ENCODE results near the gene WNT2B. TPM values are rescaled to one million over a fixed set of nuclear protein-coding genes. Genes with fewer than 3 reads are reported as not detected.

The WNT2B gene
- total and polyA plus RNA-seq, 4 donors: 2.5 to 15.8 (median 4.3) TPM

GRCh38 chr1:112524986-112525385 lies 16.2 kb downstream of the WNT2B start:
- ATAC-seq (ENCODE audit: low FRiP score) (no peak), DNase-seq (no peak)
- no peaks in the 10 kb centered on the region for H3K27me3 ChIP-seq (ENCODE audit: control insufficient read depth in 1 of 2, insufficient read depth in 2 of 2, low read length in 1 of 2)
- no peak overlapping the region for H3K4me3 ChIP-seq (ENCODE audit: low read length in 2 of 2)
- H3K27ac ChIP-seq (ENCODE audit: low read depth in 1 of 2, low read length in 2 of 2): no peak overlapping the region
- H3K4me1 ChIP-seq (ENCODE audit: control insufficient read depth in 1 of 2, insufficient read depth in 2 of 2, low read length in 2 of 2): no peaks in the 10 kb centered on the region
- H3K9me3 ChIP-seq (ENCODE audit: control insufficient read depth, low read length): no peaks in the 10 kb centered on the region
- intact Hi-C loops (cut with DNase I): no loop called here
- H3K36me3 ChIP-seq (ENCODE audit: control insufficient read depth in 1 of 2, insufficient read depth in 2 of 2, low read length in 1 of 2): peaks cover 3 to 7% of the 10 kb centered on the region in 2 donors
- 76 to 91% methylated on average over 1 of the region's 1 CpG for WGBS, 2 donors

GRCh38 chr1:112527266-112528010 lies 18.7 kb downstream of the WNT2B start:
- no peaks in the 10 kb centered on the region for H3K9me3 ChIP-seq (ENCODE audit: control insufficient read depth, low read length)
- no peaks in the 10 kb centered on the region for H3K27me3 ChIP-seq (ENCODE audit: control insufficient read depth in 1 of 2, insufficient read depth in 2 of 2, low read length in 1 of 2)
- no peak for ATAC-seq (ENCODE audit: low FRiP score)
- H3K36me3 ChIP-seq (ENCODE audit: control insufficient read depth in 1 of 2, insufficient read depth in 2 of 2, low read length in 1 of 2): peaks cover 3 to 9% of the 10 kb centered on the region in 2 donors
- no peak for DNase-seq
- intact Hi-C loops (cut with DNase I): no loop called here
- no peak overlapping the region for H3K27ac ChIP-seq (ENCODE audit: low read depth in 1 of 2, low read length in 2 of 2)
- WGBS, 2 donors: 46 to 48% methylated on average over 4 of the region's 4 CpGs
- H3K4me1 ChIP-seq (ENCODE audit: control insufficient read depth in 1 of 2, insufficient read depth in 2 of 2, low read length in 2 of 2): no peaks in the 10 kb centered on the region
- no peak overlapping the region for H3K4me3 ChIP-seq (ENCODE audit: low read length in 2 of 2)

GRCh38 chr1:112528076-112528475 lies 19.3 kb downstream of the WNT2B start:
- H3K36me3 ChIP-seq (ENCODE audit: control insufficient read depth in 1 of 2, insufficient read depth in 2 of 2, low read length in 1 of 2): peaks cover 3 to 9% of the 10 kb centered on the region in 2 donors
- no peaks in the 10 kb centered on the region for H3K27me3 ChIP-seq (ENCODE audit: control insufficient read depth in 1 of 2, insufficient read depth in 2 of 2, low read length in 1 of 2)
- DNase-seq: no peak
- no peak for ATAC-seq (ENCODE audit: low FRiP score)
- H3K4me3 ChIP-seq (ENCODE audit: low read length in 2 of 2): no peak overlapping the region
- intact Hi-C loops (cut with DNase I): no loop called here
- no peaks in the 10 kb centered on the region for H3K9me3 ChIP-seq (ENCODE audit: control insufficient read depth, low read length)
- no peak overlapping the region for H3K27ac ChIP-seq (ENCODE audit: low read depth in 1 of 2, low read length in 2 of 2)
- no peaks in the 10 kb centered on the region for H3K4me1 ChIP-seq (ENCODE audit: control insufficient read depth in 1 of 2, insufficient read depth in 2 of 2, low read length in 2 of 2)

GRCh38 chr1:112529301-112529700 lies 20.5 kb downstream of the WNT2B start:
- no peaks in the 10 kb centered on the region for H3K4me1 ChIP-seq (ENCODE audit: control insufficient read depth in 1 of 2, insufficient read depth in 2 of 2, low read length in 2 of 2)
- no peak overlapping the region for H3K27ac ChIP-seq (ENCODE audit: low read depth in 1 of 2, low read length in 2 of 2)
- H3K27me3 ChIP-seq (ENCODE audit: control insufficient read depth in 1 of 2, insufficient read depth in 2 of 2, low read length in 1 of 2): no peaks in the 10 kb centered on the region
- DNase-seq: no peak
- H3K36me3 ChIP-seq (ENCODE audit: control insufficient read depth in 1 of 2, insufficient read depth in 2 of 2, low read length in 1 of 2): peaks cover 3 to 9% of the 10 kb centered on the region in 2 donors
- intact Hi-C loops (cut with DNase I): no loop called here
- H3K9me3 ChIP-seq (ENCODE audit: control insufficient read depth, low read length): no peaks in the 10 kb centered on the region
- ATAC-seq (ENCODE audit: low FRiP score): no peak
- no peak overlapping the region for H3K4me3 ChIP-seq (ENCODE audit: low read length in 2 of 2)

- no peak for ATAC-seq (ENCODE audit: low FRiP score)
Observed at GRCh38 chr1:112530832-112531231, 22.1 kb downstream of the WNT2B start.

GRCh38 chr1:112532064-112532463 lies 23.3 kb downstream of the WNT2B start:
- intact Hi-C loops (cut with DNase I): no loop called here
- H3K4me1 ChIP-seq (ENCODE audit: control insufficient read depth in 1 of 2, insufficient read depth in 2 of 2, low read length in 2 of 2): no peaks in the 10 kb centered on the region
- no peaks in the 10 kb centered on the region for H3K27me3 ChIP-seq (ENCODE audit: control insufficient read depth in 1 of 2, insufficient read depth in 2 of 2, low read length in 1 of 2)
- no peak overlapping the region for H3K4me3 ChIP-seq (ENCODE audit: low read length in 2 of 2)
- ATAC-seq (ENCODE audit: low FRiP score) (no peak), DNase-seq (no peak)
- no peaks in the 10 kb centered on the region for H3K9me3 ChIP-seq (ENCODE audit: control insufficient read depth, low read length)
- 60 to 82% methylated on average over 4 of the region's 4 CpGs for WGBS, 2 donors
- H3K27ac ChIP-seq (ENCODE audit: low read depth in 1 of 2, low read length in 2 of 2): no peak overlapping the region
- peaks cover 3 to 5% of the 10 kb centered on the region in 2 donors for H3K36me3 ChIP-seq (ENCODE audit: control insufficient read depth in 1 of 2, insufficient read depth in 2 of 2, low read length in 1 of 2)

More at GRCh38 chr1:112530832-112531231, 22.1 kb downstream of the WNT2B start:
- Histone ChIP-seq H3K9me3 (ENCODE audit: control insufficient read depth, low read length) (no peaks in the 10 kb centered on the region), H3K4me3 (ENCODE audit: low read length in 2 of 2) (no peak overlapping the region), H3K4me1 (ENCODE audit: control insufficient read depth in 1 of 2, insufficient read depth in 2 of 2, low read length in 2 of 2) (no peaks in the 10 kb centered on the region), H3K27me3 (ENCODE audit: control insufficient read depth in 1 of 2, insufficient read depth in 2 of 2, low read length in 1 of 2) (no peaks in the 10 kb centered on the region), H3K36me3 (ENCODE audit: control insufficient read depth in 1 of 2, insufficient read depth in 2 of 2, low read length in 1 of 2) (peaks cover 3 to 7% of the 10 kb centered on the region in 2 donors), H3K27ac (ENCODE audit: low read depth in 1 of 2, low read length in 2 of 2) (no peak overlapping the region)
- no peak for DNase-seq
- intact Hi-C loops (cut with DNase I): no loop called here

GRCh38 chr1:112533029-112533428 lies 24.3 kb downstream of the WNT2B start:
- no peak overlapping the region for H3K27ac ChIP-seq (ENCODE audit: low read depth in 1 of 2, low read length in 2 of 2)
- WGBS, 2 donors: 51 to 69% methylated on average over 6 of the region's 6 CpGs
- intact Hi-C loops (cut with DNase I): no loop called here
- no peaks in the 10 kb centered on the region for H3K4me1 ChIP-seq (ENCODE audit: control insufficient read depth in 1 of 2, insufficient read depth in 2 of 2, low read length in 2 of 2)
- H3K36me3 ChIP-seq (ENCODE audit: control insufficient read depth in 1 of 2, insufficient read depth in 2 of 2, low read length in 1 of 2): peaks cover 0 to 2% of the 10 kb centered on the region in 2 donors
- H3K27me3 ChIP-seq (ENCODE audit: control insufficient read depth in 1 of 2, insufficient read depth in 2 of 2, low read length in 1 of 2): no peaks in the 10 kb centered on the region
- no peak for ATAC-seq (ENCODE audit: low FRiP score)
- no peak overlapping the region for H3K4me3 ChIP-seq (ENCODE audit: low read length in 2 of 2)
- no peak for DNase-seq
- H3K9me3 ChIP-seq (ENCODE audit: control insufficient read depth, low read length): no peaks in the 10 kb centered on the region

GRCh38 chr1:112536561-112536960 lies 27.8 kb downstream of the WNT2B start:
- 8 to 12% methylated on average over 2 of the region's 2 CpGs for WGBS, 2 donors
- no peak overlapping the region for H3K4me3 ChIP-seq (ENCODE audit: low read length in 2 of 2)
- no peaks in the 10 kb centered on the region for H3K9me3 ChIP-seq (ENCODE audit: control insufficient read depth, low read length)
- DNase-seq: no peak
- no peaks in the 10 kb centered on the region for H3K27me3 ChIP-seq (ENCODE audit: control insufficient read depth in 1 of 2, insufficient read depth in 2 of 2, low read length in 1 of 2)
- no peak overlapping the region for H3K27ac ChIP-seq (ENCODE audit: low read depth in 1 of 2, low read length in 2 of 2)
- ATAC-seq (ENCODE audit: low FRiP score): no peak
- H3K4me1 ChIP-seq (ENCODE audit: control insufficient read depth in 1 of 2, insufficient read depth in 2 of 2, low read length in 2 of 2): peaks cover 0 to 4% of the 10 kb centered on the region in 2 donors
- peaks cover 0 to 2% of the 10 kb centered on the region in 2 donors for H3K36me3 ChIP-seq (ENCODE audit: control insufficient read depth in 1 of 2, insufficient read depth in 2 of 2, low read length in 1 of 2)
- intact Hi-C loops (cut with DNase I): no loop called here

GRCh38 chr1:112537456-112537855 lies 28.7 kb downstream of the WNT2B start:
- no peaks in the 10 kb centered on the region for H3K27me3 ChIP-seq (ENCODE audit: control insufficient read depth in 1 of 2, insufficient read depth in 2 of 2, low read length in 1 of 2)
- no peak overlapping the region for H3K27ac ChIP-seq (ENCODE audit: low read depth in 1 of 2, low read length in 2 of 2)
- no peak for DNase-seq
- H3K4me1 ChIP-seq (ENCODE audit: control insufficient read depth in 1 of 2, insufficient read depth in 2 of 2, low read length in 2 of 2): peaks cover 0 to 4% of the 10 kb centered on the region in 2 donors
- intact Hi-C loops (cut with DNase I): no loop called here
- ATAC-seq (ENCODE audit: low FRiP score): no peak
- no peaks in the 10 kb centered on the region for H3K36me3 ChIP-seq (ENCODE audit: control insufficient read depth in 1 of 2, insufficient read depth in 2 of 2, low read length in 1 of 2)
- H3K9me3 ChIP-seq (ENCODE audit: control insufficient read depth, low read length): no peaks in the 10 kb centered on the region
- H3K4me3 ChIP-seq (ENCODE audit: low read length in 2 of 2): no peak overlapping the region

All from aorta (tissue), 5 donors.